KOPT-K1 (cell line): Measurements from ENCODE around the gene FAM89B.
"Not testable (repeated sequence)": the region's sequence is repeated elsewhere in the genome, so short reads cannot be mapped to it uniquely, and the experiment has no call there.

Experiments used
- H3K27ac ChIP-seq: fragments of 200-600 bp; sonication (generic); 2 replicates; pipeline ENCODE4 v1.5.1; 2016; ENCODE audit warnings: antibody characterized with exemption, mild to moderate bottlenecking, low read depth, low read length; ENCODE audit not compliant: poor library complexity, severe bottlenecking
- H3K36me3 ChIP-seq: fragments of 200-600 bp; sonication (generic); 2 replicates; pipeline ENCODE4 v1.5.1; 2017; ENCODE audit warnings: antibody characterized with exemption, mild to moderate bottlenecking, low read length, moderate library complexity; ENCODE audit not compliant: insufficient read depth
- H3K9me3 ChIP-seq: fragments of 200-600 bp; sonication (generic); 2 replicates; pipeline ENCODE4 v1.5.1; 2017; ENCODE audit warnings: antibody characterized with exemption, low read length, mild to moderate bottlenecking; ENCODE audit not compliant: insufficient read depth, poor library complexity, severe bottlenecking

FAM89B gene

DNA sequence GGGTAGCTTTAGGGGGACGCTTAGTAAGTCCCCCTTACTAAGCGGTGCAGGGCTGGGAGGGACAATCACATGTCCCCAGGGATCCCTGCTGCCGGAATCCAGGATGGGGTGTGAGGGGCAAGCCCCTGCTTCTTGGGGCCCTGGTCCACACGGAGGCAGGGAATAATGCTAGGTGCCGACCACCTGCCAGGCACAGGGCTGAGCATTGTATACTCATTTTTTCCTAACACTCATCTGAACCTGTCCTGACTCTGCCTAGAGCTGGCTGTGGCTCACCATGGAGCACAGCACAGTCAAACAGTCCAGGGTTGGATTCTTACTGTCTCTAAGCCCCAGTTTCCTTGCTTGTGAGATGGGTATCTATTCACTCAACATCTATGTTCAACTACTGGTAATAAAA is 12.8 kb upstream of the FAM89B start:
- no peak overlapping the region for H3K27ac ChIP-seq
- H3K9me3 ChIP-seq = no peaks in the 10 kb centered on the region
- H3K36me3 ChIP-seq = no peaks in the 10 kb centered on the region

DNA sequence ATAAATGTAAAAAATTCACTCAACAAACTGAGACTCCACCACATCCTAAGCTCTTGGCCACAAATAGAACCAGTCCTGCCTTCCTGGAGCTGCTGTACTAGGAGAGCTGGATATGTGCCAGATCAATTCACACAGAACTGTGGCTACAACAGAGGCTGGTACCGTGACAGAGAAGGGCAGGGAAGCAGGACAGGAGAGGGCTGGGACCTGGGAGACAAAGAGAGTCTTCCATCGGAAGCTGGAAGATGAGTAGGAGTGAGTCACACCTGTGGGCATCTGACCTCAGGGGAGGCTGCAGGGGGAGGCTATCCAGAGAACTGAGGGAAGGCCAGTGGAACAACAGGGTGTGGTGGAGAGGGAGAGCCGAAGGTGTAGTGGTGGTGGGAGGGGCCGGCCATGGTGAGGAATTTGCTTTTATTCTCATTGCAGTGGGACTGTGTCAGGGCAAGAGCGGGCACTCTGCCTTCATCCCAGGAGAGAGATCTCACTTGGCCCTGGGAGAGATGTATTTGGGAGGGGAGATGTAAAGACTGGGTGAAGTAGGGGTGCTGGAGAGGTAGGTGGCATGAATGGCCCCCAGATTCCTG is 12.3 kb upstream of the FAM89B start:
- Histone ChIP-seq H3K9me3 (no peaks in the 10 kb centered on the region), H3K36me3 (no peaks in the 10 kb centered on the region), H3K27ac (no peak overlapping the region)

DNA sequence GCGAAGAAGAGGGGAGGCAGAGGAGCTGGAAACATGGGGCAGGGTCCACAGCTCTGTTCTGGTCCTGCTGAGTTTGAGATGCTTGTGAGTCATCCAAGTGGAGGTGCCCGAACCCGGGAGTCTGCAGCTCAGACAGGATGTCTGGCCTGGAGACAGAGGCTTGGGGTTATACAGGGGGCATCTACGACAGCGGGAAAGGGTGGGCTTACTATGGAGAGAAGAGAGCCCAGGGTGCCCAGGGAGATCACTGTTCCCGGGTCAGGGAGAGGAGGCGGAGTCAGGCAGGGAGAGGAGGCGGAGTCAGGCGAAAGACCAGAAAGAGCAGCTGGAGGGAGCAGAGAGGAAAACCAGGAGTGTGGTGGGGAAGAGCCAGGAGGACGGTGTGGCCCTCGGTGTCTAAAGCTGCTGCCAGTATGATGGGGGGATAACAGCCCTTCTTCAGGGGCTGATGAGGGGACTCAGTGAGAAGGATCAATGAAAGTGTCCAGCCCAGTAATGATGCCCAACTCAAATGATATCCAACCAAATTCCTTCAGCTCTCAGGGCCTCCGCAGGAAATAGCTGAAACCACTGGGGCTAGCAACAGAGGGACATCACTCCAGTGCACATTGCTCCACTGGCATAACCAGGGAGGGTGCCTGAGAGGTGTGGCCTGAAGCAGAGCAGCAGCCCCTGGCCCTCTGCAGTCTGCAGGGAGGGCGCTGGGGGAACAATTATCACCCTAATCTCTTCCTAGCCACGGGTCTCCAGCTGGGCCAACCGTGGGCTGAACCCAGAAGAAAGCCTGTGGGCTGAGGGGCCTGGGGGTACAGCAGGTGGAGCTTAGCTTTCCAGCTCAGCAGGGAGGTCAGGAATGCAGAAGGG is 11.6 kb upstream of the FAM89B start:
- Histone ChIP-seq H3K9me3 (no peaks in the 10 kb centered on the region), H3K36me3 (no peaks in the 10 kb centered on the region), H3K27ac (peak overlapping the region; percentile 19)

DNA sequence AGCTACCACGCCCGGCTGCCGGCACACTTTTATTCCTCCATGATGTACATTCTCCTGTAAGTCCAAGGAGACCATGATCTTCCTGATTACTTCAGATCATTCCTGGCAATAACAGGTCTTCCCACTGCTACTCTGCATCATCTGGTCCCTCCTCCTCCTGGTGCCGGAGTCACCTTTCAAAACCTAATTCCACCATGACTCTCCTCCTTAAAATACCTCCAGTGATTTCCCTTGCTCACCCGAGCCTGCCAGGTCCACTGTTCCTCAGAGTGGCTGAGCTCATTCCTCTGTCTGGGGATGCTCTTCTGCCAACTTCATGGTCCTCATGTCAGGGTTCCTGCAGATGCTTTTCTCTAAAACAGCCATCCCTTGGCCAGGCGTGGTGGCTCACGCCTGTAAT is 10.3 kb upstream of the FAM89B start:
- Histone ChIP-seq H3K27ac (no peak overlapping the region), H3K9me3 (no peaks in the 10 kb centered on the region), H3K36me3 (0 out of 2 replicates have a peak, but pooled peaks cover 6% of the 10 kb centered on the region)

DNA sequence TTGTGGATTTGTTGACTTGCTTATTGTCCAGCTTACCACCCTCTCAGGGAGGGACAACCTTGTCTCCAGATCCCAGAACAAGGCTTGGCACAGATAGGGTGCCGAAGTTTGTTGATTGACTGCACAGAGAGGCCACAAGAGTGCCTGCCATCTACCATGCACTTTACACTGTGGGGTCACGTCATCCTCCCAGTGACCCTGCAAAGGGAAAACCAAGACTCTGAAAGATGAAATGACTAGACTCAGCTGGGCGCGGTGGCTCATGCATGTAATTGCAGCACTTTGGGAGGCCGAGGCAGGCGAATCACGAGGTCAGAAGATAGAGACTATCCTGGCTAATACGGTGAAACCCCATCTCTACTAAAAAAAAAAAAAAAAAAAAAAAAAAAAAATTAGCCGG is 9.6 kb upstream of the FAM89B start:
- Histone ChIP-seq H3K9me3 (no peaks in the 10 kb centered on the region), H3K27ac (no peak overlapping the region), H3K36me3 (0 out of 2 replicates have a peak, but pooled peaks cover 6% of the 10 kb centered on the region)

DNA sequence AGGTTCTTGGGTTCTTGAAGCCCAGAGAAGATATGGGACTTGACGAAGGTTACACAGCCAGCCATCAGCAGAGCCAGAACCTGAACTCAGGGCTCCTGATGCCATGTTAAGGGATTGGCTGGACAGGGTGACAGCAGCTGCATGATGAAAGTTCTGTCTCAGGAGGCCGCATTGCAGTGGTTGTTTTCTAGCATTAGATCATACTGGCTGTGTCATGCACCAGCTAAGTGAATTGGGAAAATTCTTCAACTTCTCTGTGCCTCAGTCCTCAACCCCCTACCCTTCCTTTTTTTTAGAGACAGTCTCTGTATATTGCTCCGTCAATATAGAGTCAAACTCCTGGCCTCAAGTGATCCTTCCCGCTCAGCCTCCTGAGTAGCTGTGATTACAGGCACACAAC is 8.7 kb upstream of the FAM89B start:
- Histone ChIP-seq H3K36me3 (0 out of 2 replicates have a peak, but pooled peaks cover 6% of the 10 kb centered on the region), H3K27ac (no peak overlapping the region), H3K9me3 (no peaks in the 10 kb centered on the region)

DNA sequence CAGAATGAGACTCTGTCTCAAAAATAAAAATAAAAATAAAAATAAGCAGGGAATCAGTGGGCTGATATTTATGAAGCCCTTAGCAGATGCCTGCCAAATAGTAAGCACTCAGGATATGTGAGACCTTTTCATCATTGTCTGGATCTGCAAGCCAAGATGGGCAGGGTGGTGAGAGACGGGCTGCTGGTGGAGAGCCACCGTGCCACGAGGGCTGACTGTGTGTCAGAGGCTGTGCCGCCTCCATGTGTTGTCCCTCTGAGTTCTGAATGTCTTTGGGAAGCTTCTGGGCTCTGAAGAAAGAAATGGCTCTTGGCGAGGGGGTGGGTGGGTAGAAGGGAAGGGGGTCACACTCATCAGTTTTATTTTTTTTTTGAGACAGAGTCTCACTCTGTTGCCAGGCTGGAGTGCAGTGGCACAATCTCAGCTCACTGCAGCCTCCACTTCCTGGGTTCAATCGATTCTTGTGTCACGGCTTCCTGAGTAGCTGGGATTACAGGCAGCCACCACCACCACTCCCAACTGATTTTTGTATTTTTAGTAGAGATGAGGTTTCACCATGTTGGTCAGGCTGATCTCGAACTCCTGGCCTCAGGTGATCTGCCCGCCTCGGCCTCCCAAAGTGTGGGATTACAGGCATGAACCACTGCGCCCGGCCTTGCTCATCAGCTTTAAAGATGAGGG is 7.3 kb upstream of the FAM89B start:
- H3K9me3 ChIP-seq, H3K36me3 ChIP-seq: not testable (repeated sequence)
- peak overlapping the region; percentile 41 for H3K27ac ChIP-seq

DNA sequence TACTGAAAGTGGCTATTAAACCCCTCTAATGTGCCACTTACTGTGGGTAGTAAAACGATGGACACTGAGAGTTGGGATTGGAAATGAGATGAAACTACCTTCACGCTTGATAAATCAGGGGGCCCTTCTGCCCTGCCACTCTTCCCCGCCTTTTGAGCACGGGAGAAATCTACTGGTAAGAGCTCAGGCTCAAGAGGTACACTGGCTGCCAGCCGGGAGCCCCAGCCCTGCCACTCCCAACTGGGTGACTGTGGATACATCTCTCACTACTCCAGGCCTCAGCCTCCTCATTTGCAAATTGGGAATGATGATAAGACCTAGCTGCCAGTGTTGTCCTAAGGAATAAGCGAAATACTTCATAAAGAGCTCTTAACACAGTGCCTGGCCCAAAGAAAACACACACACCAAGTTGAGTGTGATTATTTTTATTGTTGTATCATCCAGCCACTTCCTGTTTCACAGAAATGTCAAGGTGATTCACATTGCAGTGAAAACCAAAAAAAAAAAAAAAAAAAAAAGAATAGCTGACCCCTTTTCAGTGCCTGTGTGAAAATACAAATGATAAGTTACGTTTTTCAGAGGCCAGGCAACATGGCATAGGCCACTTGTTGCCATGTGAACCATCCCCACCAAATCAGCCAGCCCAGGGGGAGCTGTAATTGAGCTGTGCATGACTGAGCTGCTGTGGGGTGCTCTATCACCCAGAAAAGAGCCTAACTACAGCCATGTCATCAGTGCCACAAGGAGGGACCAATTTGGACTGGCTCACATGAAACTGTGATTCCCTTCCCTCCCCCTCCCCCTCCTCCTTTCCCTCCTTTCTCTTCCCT is 6.5 kb upstream of the FAM89B start:
- Histone ChIP-seq H3K36me3 (0 out of 2 replicates have a peak, but pooled peaks cover 6% of the 10 kb centered on the region), H3K27ac (peak overlapping the region; percentile 41), H3K9me3 (no peaks in the 10 kb centered on the region)

DNA sequence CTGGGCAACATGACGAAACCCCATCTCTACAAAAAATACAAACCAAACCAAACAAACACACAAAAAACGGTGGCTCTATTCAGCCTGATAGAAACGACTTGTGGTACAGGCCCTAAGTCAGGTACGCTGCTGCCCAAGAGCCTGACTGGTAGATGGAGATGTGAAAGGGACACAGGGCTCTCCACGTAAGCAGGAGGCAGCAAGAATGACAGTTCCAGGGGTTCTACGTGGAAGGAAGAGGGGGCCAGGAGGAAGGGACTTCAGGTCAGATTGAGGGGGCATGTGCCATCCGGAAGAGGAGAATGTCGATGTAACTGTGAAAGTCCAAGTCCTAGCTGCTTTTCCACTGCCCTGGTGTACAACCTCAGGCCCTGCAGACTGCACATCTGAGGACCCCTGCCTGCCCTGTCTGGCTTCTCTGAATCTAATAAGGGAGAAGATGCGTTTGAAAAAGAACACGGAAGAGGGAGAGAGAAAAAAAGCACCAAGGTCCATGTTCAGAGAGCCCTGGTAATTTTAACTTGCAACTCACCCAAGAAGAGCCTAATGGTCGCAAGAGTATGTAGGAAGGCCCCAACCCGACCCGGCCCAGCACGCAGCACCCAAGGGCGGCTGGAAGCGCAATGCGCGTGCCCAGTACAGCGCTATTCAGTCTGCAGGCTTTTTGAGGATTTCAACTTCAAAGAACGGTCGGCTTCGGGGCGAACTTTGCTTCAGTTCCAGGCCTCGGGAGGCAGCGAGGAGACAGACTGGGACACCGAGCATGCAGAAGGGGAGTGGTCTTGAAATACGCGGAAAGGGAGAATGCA is 3.0 kb upstream of the FAM89B start:
- Histone ChIP-seq H3K27ac (peak overlapping the region; percentile 81), H3K9me3 (no peaks in the 10 kb centered on the region), H3K36me3 (0 out of 2 replicates have a peak, but pooled peaks cover 6% of the 10 kb centered on the region)

DNA sequence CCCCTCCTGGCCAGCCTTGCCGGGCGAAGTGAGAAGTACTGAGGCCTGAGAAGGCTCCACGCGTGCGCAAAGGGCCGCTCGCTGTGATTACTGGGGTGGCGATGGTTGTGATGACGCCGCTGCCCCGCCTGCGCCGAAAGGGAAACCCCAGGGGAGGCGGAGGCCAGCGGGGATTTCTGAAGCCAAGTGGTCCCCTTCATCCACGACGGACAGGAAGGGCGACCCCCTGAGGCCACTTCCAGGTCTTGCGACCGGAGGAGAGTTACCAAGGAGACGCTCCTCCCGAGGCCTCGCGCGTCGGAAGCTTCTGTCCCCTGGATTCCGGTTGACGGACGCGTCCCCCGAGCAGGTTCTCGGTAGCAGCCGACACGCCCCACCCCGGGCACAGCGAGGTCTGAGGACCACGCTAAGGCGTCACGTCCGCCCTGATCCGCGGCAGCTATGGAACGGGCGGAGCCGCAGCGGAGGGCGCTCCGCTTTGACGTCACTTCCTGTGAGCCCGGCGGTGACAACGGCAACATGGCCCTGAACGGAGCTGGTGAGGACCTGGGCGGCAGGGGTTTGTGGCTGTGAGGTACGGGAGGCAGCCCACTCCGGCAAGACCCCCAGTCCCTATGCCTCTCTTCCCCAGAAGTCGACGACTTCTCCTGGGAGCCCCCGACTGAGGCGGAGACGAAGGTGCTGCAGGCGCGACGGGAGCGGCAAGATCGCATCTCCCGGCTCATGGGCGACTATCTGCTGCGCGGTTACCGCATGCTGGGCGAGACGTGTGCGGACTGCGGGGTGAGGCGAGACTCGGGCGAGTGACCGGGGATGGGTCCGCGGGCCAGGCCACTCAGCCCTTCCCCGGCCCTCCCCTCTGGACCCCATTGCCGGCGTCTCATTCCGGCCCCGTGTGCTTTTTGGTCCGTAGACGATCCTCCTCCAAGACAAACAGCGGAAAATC is 2.1 kb upstream of the FAM89B start, which contains the start of gene ZNRD2:
TSS of gene ZNRD2 (plus strand) at position 505 of the 946 bp plus-strand sequence. CDS start at position 520, 15 bp downstream.
- H3K36me3 ChIP-seq = 0 out of 2 replicates have a peak, but pooled peaks cover 6% of the 10 kb centered on the region
- H3K27ac ChIP-seq = peak within 1 kb of the TSS; percentile 81
- no peaks in the 10 kb centered on the region for H3K9me3 ChIP-seq

DNA sequence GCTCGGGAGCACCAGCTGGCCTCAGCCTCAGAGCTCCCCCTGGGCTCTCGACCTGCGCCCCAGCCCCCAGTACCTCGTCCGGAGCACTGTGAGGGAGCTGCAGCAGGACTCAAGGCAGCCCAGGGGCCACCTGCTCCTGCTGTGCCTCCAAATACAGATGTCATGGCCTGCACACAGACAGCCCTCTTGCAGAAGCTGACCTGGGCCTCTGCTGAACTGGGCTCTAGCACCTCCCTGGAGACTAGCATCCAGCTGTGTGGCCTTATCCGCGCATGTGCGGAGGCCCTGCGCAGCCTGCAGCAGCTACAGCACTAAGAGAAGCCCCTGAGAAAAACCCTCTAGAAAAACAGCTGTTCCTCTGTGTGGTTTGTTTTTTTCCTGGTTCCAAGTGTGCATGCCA is 918 bp upstream of the FAM89B start:
- Histone ChIP-seq H3K9me3 (no peaks in the 10 kb centered on the region), H3K27ac (peak overlapping the region; percentile 81), H3K36me3 (0 out of 2 replicates have a peak, but pooled peaks cover 6% of the 10 kb centered on the region)

DNA sequence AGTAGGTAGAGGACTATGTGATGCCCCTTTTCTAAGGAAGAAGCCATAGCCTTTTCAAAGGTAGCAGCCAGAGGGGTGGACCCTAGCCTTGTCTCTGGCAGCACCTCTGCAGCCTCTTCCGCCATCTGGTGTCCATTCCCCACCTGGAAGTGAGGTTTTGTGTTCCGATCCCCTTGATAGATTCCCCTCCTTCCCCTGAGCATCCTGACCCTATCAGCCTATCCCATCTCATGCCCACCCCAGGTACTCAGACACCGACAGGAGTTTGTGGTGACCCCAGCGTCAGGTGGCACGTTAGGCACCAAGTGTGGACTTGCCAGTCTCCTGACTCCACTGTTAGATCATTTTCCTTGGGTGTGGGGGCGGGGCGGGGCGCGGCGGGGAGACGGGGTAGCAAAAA is 398 bp upstream of the FAM89B start:
- 0 out of 2 replicates have a peak, but pooled peaks cover under 1% of the 10 kb centered on the region for H3K36me3 ChIP-seq
- H3K27ac ChIP-seq = peak overlapping the region; percentile 62
- H3K9me3 ChIP-seq = no peaks in the 10 kb centered on the region
